ENCODE data around the gene ZNF26. TPM values are rescaled to one million over a fixed set of nuclear protein-coding genes. Genes with fewer than 3 reads are reported as not detected.

Gene ZNF26
- total and polyA plus RNA-seq, 10 of the 15 experiments (the other 5 are each of a cell fraction or from before 2014, with no cell fraction given), result 1.00 to 17.1 (median 10.5) TPM

GRCh38 chr12:132956011-132956788 is 30.0 kb upstream of the ZNF26 start, which contains the start of gene ZNF605 (continued):
- TF ChIP-seq STAT3 (IDR thresholded peaks at IDR 0.05; ENCODE audit: low read depth, low read length) (no peak), ZNF592 (IDR thresholded peaks at IDR 0.05) (no peak), CUX1 (IDR thresholded peaks at IDR 0.05; ENCODE audit: insufficient replicate concordance, low read depth, low read length) (no peak), CHD1 (IDR thresholded peaks at IDR 0.05; ENCODE audit: low read depth, low read length) (no peak), RCOR1 (conservative IDR thresholded peaks at IDR 0.05; ENCODE audit: low read depth, low read length) (no peak), RBBP5 (conservative IDR thresholded peaks at IDR 0.05) (no peak), CHD2 (IDR thresholded peaks at IDR 0.05; ENCODE audit: borderline replicate concordance, low read depth, low read length) (peak; percentile 68), MEF2B (IDR thresholded peaks at IDR 0.05; ENCODE audit: partially characterized antibody, poor library complexity, severe bottlenecking) (no peak), PKNOX1 (IDR thresholded peaks at IDR 0.05) (no peak), REST (IDR thresholded peaks at IDR 0.05; ENCODE audit: low read depth, low read length) (no peak), POLR2A (IDR thresholded peaks at IDR 0.05; ENCODE audit: low read depth, low read length) (peak; percentile 75), FOXK2 (IDR thresholded peaks at IDR 0.05) (no peak), IKZF2 (IDR thresholded peaks at IDR 0.05) (peak; percentile 45 to 47; a peak in 3 of 4 replicates), TCF12 (IDR thresholded peaks at IDR 0.05; ENCODE audit: low read depth, low read length) (no peak), TCF7 (IDR thresholded peaks at IDR 0.05; ENCODE audit: borderline replicate concordance) (no peak), NR2F1 (conservative IDR thresholded peaks at IDR 0.05) (peak; percentile 59)
